Loucy (cell line): ENCODE results near the gene NCMAP.

Source experiments
- H2AFZ ChIP-seq: fragments of 200-600 bp; sonication (generic); 2 replicates; pipeline ENCODE4 v1.6.0; 2016; ENCODE audit warnings: antibody characterized with exemption, mild to moderate bottlenecking, low read length, moderate library complexity
- H3F3A ChIP-seq: fragments of 200-600 bp; 2 replicates; pipeline ENCODE4 v1.6.0; 2016; ENCODE audit warnings: antibody characterized with exemption, low read depth, mild to moderate bottlenecking
- H3K27me3 ChIP-seq: fragments of 200-600 bp; sonication (generic); 2 replicates; pipeline ENCODE4 v1.6.1; 2014; ENCODE audit warnings: low read length, mild to moderate bottlenecking; ENCODE audit not compliant: insufficient read depth, poor library complexity, severe bottlenecking
- H3K36me3 ChIP-seq: fragments of 200-600 bp; sonication (generic); 2 replicates; pipeline ENCODE4 v1.6.1; 2016; ENCODE audit warnings: low read length; ENCODE audit not compliant: insufficient read depth
- H3K4me1 ChIP-seq: fragments of 200-600 bp; sonication (generic); 2 replicates; pipeline ENCODE4 v1.5.1; 2014; ENCODE audit warnings: low read length, mild to moderate bottlenecking; ENCODE audit not compliant: insufficient read depth, poor library complexity, severe bottlenecking
- H3K4me2 ChIP-seq: fragments of 200-600 bp; sonication (generic); 2 replicates; pipeline ENCODE4 v1.6.0; 2014; ENCODE audit warnings: antibody characterized with exemption, low read length, low read depth, mild to moderate bottlenecking; ENCODE audit not compliant: poor library complexity, severe bottlenecking
- H3K4me3 ChIP-seq: fragments of 200-600 bp; sonication (generic); 2 replicates; pipeline ENCODE4 v1.5.1; 2014; ENCODE audit warnings: low read length, mild to moderate bottlenecking, mixed read lengths; ENCODE audit not compliant: poor library complexity, severe bottlenecking
- H3K79me2 ChIP-seq: fragments of 200-600 bp; sonication (generic); 2 replicates; pipeline ENCODE4 v1.6.1; 2014; ENCODE audit warnings: low read length; ENCODE audit not compliant: insufficient read depth
- H3K9ac ChIP-seq: fragments of 200-600 bp; sonication (generic); 2 replicates; pipeline ENCODE4 v1.6.0; 2014; ENCODE audit warnings: mild to moderate bottlenecking, low read depth, low read length, moderate library complexity; ENCODE audit not compliant: poor library complexity, severe bottlenecking
- H3K9me2 ChIP-seq: fragments of 200-600 bp; sonication (generic); replicated peaks from 2 replicates; pipeline ENCODE4 v1.6.1; 2016; ENCODE audit warnings: low read depth, low read length, mixed read lengths
- H3K9me3 ChIP-seq: fragments of 200-600 bp; sonication (generic); 2 replicates; pipeline ENCODE4 v1.6.1; 2014; ENCODE audit warnings: mild to moderate bottlenecking, antibody characterized with exemption, low read length, low read depth; ENCODE audit not compliant: insufficient read depth
- H4K20me1 ChIP-seq: fragments of 200-600 bp; sonication (generic); 2 replicates; pipeline ENCODE4 v1.6.0; 2014; ENCODE audit warnings: antibody characterized with exemption, low read length, mild to moderate bottlenecking; ENCODE audit not compliant: insufficient read depth, poor library complexity, severe bottlenecking
- EZH2phosphoT487 ChIP-seq: fragments of 200-600 bp; IDR thresholded peaks from 2 replicates; pipeline ENCODE4 v1.6.1; 2018; ENCODE audit warnings: antibody characterized with exemption, mild to moderate bottlenecking, moderate library complexity, borderline replicate concordance
- TF ChIP-seq, protein P1 (sequence below): fragments of 200-600 bp; sonication (generic); conservative IDR thresholded peaks from 2 replicates; pipeline ENCODE4 v1.5.1; 2014; ENCODE audit warnings: mild to moderate bottlenecking, antibody characterized with exemption, low read length

The NCMAP gene, protein sequence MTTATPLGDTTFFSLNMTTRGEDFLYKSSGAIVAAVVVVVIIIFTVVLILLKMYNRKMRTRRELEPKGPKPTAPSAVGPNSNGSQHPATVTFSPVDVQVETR

DNA sequence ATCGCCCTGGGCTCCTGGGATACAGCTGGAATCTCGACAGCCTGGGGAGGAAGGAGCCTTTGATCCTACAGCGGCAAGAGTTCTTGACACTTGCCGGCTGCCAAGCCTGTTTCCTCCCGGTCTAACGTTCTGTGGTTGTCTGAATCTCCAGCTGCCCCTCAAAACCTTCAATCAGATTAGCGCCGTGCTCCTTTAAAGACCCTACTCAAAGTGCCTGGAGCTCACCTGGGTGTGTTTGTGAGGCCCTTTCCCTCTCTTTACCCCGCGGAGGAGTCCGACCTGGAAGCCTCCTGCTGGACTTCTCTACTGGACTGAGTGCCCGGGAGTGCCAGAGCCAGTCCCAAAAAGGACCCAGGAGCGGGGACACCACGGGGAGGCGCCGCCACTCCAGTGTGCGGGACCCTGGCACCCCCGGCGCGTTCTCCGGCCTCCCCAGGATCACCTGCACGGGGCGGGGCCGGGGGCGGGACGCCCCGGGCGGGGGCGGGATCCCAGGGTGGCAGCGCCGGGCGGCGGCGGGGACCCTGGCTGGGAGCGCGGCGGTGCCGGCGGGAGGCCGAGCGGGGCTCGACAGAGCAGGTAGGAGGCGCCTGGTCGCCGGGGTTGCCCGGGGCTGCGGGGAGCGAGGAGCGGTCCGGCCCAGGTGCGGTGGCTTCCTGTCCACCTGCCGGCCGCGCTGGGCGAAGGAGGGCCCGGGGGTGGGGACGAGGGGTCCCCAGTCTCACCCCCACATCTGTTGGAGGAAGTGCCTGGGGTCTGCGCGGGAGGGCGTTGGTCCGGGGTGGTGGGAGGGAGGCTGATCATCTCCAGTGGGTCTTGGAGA lies at the start of gene NCMAP:
NCMAP (plus strand) TSS at position 497 of the 823 bp plus-strand sequence. CDS start 39,344 bp downstream, outside the sequence.
- H2AFZ ChIP-seq, result no peak within 1 kb of the TSS
- peaks cover 19% of the 10 kb centered on the region for H3K4me1 ChIP-seq
- H3K9ac ChIP-seq, result no peak within 1 kb of the TSS

GRCh38 chr1:24506691-24507381 lies 49.1 kb upstream of the NCMAP start:
- H3F3A ChIP-seq, result no peaks in the 10 kb centered on the region
- no peaks in the 10 kb centered on the region for H3K36me3 ChIP-seq
- peaks cover 76% of the 10 kb centered on the region for H3K79me2 ChIP-seq
- no peak for TF ChIP-seq EZH2phosphoT487
- TF ChIP-seq, protein P1, sequence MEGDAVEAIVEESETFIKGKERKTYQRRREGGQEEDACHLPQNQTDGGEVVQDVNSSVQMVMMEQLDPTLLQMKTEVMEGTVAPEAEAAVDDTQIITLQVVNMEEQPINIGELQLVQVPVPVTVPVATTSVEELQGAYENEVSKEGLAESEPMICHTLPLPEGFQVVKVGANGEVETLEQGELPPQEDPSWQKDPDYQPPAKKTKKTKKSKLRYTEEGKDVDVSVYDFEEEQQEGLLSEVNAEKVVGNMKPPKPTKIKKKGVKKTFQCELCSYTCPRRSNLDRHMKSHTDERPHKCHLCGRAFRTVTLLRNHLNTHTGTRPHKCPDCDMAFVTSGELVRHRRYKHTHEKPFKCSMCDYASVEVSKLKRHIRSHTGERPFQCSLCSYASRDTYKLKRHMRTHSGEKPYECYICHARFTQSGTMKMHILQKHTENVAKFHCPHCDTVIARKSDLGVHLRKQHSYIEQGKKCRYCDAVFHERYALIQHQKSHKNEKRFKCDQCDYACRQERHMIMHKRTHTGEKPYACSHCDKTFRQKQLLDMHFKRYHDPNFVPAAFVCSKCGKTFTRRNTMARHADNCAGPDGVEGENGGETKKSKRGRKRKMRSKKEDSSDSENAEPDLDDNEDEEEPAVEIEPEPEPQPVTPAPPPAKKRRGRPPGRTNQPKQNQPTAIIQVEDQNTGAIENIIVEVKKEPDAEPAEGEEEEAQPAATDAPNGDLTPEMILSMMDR, result no peak
- H3K9me2 ChIP-seq, result no peaks in the 10 kb centered on the region
- peak overlapping the region; percentile 33 for H3K4me3 ChIP-seq
- no peak overlapping the region for H2AFZ ChIP-seq
- peak overlapping the region; percentile 57 for H3K4me2 ChIP-seq
- H3K27me3 ChIP-seq, result no peaks in the 10 kb centered on the region
- H4K20me1 ChIP-seq, result peaks cover 8% of the 10 kb centered on the region
- H3K9me3 ChIP-seq, result no peaks in the 10 kb centered on the region
- H3K4me1 ChIP-seq, result peaks cover 53% of the 10 kb centered on the region
- peak overlapping the region; percentile 30 for H3K9ac ChIP-seq

More for the DNA sequence above, at the start of gene NCMAP:
- Histone ChIP-seq H3F3A (no peaks in the 10 kb centered on the region), H3K79me2 (no peaks in the 10 kb centered on the region), H3K9me3 (no peaks in the 10 kb centered on the region), H3K4me2 (no peak within 1 kb of the TSS), H3K4me3 (no peak within 1 kb of the TSS), H4K20me1 (no peaks in the 10 kb centered on the region), H3K36me3 (no peaks in the 10 kb centered on the region), H3K27me3 (no peaks in the 10 kb centered on the region), H3K9me2 (no peaks in the 10 kb centered on the region)
- TF ChIP-seq, protein P1, result no peak
- TF ChIP-seq EZH2phosphoT487, result no peak

- peaks cover 8% of the 10 kb centered on the region for H4K20me1 ChIP-seq
Measured at GRCh38 chr1:24507405-24507804, 48.5 kb upstream of the NCMAP start.

More at GRCh38 chr1:24507405-24507804, 48.5 kb upstream of the NCMAP start:
- Histone ChIP-seq H3K79me2 (peaks cover 79% of the 10 kb centered on the region), H3K4me3 (peak overlapping the region; percentile 33), H3K27me3 (no peaks in the 10 kb centered on the region), H3K9me3 (no peaks in the 10 kb centered on the region), H3K36me3 (no peaks in the 10 kb centered on the region), H3K9me2 (no peaks in the 10 kb centered on the region), H2AFZ (no peak overlapping the region), H3K4me1 (peaks cover 51% of the 10 kb centered on the region), H3F3A (no peaks in the 10 kb centered on the region), H3K9ac (peak overlapping the region; percentile 30), H3K4me2 (peak overlapping the region; percentile 57)
- TF ChIP-seq, protein P1, result no peak
- no peak for TF ChIP-seq EZH2phosphoT487
